Tibial artery (tissue), 4 donors: ENCODE measurements around the gene ETFDH.
A peak's percentile ranks its signal among the peaks of the same experiment; 100 is the strongest.
"Not testable (repeated sequence)": the region's sequence is repeated elsewhere in the genome, so short reads cannot be mapped to it uniquely, and the experiment has no call there.

Experiments
- DNase-seq, 2 donors: peaks; one replicate each; pipeline ENCODE4 v3.0.0-alpha.2; 2019
- H3K27ac ChIP-seq, 2 donors: fragments of 200-600 bp; sonication (generic) in 1 of 2; 1 replicate in 1 of 2; 2 replicates in 1 of 2; pipeline ENCODE4 v1.5.1; 2018 to 2019; ENCODE audit warnings: mild to moderate bottlenecking in 1 of 2
- H3K27me3 ChIP-seq, 2 donors: fragments of 200-600 bp; sonication (generic) in 1 of 2; one replicate each; pipeline versions ENCODE4 v1.5.1 to v1.6.0; 2016 to 2019
- H3K36me3 ChIP-seq, 3 donors: fragments of 200-600 bp; sonication (generic) in 2 of 3; one replicate each; pipeline ENCODE4 v1.5.1; 2016 to 2019; ENCODE audit warnings: mild to moderate bottlenecking in 2 of 3
- H3K4me1 ChIP-seq, 4 donors: fragments of 200-600 bp; sonication (generic) in 2 of 4; 1 replicate in 3 of 4; 2 replicates in 1 of 4; pipeline ENCODE4 v1.5.1; 2016 to 2019
- H3K4me3 ChIP-seq, 2 donors: fragments of 200-600 bp; sonication (generic) in 1 of 2; 1 replicate in 1 of 2; 2 replicates in 1 of 2; pipeline ENCODE4 v1.5.1; 2018 to 2019; ENCODE audit warnings: mild to moderate bottlenecking in 2 of 2
- H3K9me3 ChIP-seq, 3 donors: fragments of 200-600 bp; sonication (generic) in 1 of 3; one replicate each; pipeline ENCODE4 v1.5.1; 2016 to 2019
- intact Hi-C: fragments of 100-400 bp; cut with DNase I; formaldehyde crosslinking; loops from one replicate; pipeline ENCODE4 v1.15.0; 2023; ENCODE audit warnings: low total_unique reads
- TF ChIP-seq, protein P1 (sequence below), 2 experiments: fragments of 200-600 bp in 1 of 2; fragments of 450-650 bp in 1 of 2; IDR thresholded peaks; one replicate each; pipeline ENCODE4 v1.5.1; 2017 to 2019; ENCODE audit warnings: antibody characterized with exemption in 2 of 2, mild to moderate bottlenecking in 1 of 2, moderate library complexity in 1 of 2

The ETFDH gene

DNA sequence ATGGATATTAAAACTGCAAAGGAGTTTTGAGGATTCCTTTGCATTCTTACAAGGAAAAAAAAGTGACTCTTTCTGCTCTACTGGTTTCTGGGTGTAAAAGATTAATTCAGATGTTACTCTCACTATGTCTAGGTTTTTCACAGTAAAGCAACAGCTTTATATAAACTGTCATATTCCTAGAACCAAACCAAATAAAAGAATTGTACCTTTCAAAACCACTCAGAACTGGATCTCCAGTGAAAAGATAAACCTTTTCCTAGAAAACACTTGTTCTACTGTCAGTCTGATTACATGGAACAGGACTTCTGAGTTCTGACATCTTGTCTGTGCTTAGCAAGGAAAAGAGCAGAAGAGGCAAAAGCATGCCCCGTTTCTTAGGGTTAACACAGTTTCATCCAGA lies 56.1 kb downstream of the ETFDH start:
- Histone ChIP-seq H3K4me1 (peaks cover 0 to 12% (median 0%) of the 10 kb centered on the region in 4 donors), H3K27ac (no peak overlapping the region), H3K27me3 (no peaks in the 10 kb centered on the region), H3K36me3 (no peaks in the 10 kb centered on the region), H3K4me3 (no peak overlapping the region), H3K9me3 (no peaks in the 10 kb centered on the region)
- intact Hi-C loops: loop anchor here (10.0 kb wide), 1 partner anchor 717 kb away; no protein-coding TSS in a partner anchor
- TF ChIP-seq, protein P1, sequence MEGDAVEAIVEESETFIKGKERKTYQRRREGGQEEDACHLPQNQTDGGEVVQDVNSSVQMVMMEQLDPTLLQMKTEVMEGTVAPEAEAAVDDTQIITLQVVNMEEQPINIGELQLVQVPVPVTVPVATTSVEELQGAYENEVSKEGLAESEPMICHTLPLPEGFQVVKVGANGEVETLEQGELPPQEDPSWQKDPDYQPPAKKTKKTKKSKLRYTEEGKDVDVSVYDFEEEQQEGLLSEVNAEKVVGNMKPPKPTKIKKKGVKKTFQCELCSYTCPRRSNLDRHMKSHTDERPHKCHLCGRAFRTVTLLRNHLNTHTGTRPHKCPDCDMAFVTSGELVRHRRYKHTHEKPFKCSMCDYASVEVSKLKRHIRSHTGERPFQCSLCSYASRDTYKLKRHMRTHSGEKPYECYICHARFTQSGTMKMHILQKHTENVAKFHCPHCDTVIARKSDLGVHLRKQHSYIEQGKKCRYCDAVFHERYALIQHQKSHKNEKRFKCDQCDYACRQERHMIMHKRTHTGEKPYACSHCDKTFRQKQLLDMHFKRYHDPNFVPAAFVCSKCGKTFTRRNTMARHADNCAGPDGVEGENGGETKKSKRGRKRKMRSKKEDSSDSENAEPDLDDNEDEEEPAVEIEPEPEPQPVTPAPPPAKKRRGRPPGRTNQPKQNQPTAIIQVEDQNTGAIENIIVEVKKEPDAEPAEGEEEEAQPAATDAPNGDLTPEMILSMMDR (IDR thresholded peaks at IDR 0.05): no peak
- DNase-seq: no peak

DNA sequence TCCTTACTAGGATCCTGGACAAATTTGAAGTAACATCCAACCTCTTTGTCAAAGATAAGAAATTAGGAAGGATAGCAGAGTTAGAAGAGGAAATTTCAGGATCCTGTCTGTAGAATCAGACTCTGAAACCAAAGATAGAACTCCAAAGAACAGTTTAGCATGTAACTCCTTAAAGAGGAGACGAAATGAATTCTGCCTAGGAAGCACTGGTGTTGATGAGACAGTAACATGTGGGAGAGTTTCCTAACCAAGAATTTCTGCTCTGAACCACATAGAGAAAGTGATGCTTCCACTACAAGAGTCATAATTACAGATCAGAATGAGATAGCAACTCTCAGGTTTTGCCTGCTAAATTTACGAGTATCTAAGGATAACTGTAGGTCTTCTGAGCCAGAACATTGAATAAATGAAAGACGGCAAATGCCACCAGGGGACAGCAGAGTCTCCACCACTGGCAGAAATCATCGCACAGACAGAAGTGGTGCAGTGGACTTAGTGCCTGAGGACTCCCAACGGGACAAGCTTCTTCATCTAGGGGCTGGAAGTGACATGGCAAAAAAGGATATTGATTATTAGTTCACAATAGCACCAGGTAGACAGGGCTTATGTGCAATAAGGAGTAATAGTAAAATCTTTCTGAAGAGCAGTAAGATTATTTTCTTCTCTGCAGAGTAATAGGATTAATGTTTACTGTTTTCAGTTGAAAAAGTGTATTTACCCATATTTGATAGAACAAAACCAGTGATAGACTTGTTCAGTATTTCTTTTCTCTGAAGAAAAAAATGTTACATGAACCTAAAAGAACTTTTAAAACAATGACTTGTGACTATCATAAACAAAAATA lies 57.8 kb downstream of the ETFDH start:
- H3K27ac ChIP-seq: no peak overlapping the region
- no peak overlapping the region for H3K4me3 ChIP-seq
- peak; percentile 58 to 73 for DNase-seq
- H3K27me3 ChIP-seq: no peaks in the 10 kb centered on the region
- H3K9me3 ChIP-seq: no peaks in the 10 kb centered on the region
- H3K36me3 ChIP-seq: no peaks in the 10 kb centered on the region
- TF ChIP-seq, protein P1 (IDR thresholded peaks at IDR 0.05): peak; percentile 96
- peaks cover 0 to 6% (median 0%) of the 10 kb centered on the region in 4 donors for H3K4me1 ChIP-seq
- intact Hi-C loops: loop anchor here (2.0 to 10.0 kb wide), 3 partner anchors 123 to 715 kb away; no protein-coding TSS in a partner anchor

DNA sequence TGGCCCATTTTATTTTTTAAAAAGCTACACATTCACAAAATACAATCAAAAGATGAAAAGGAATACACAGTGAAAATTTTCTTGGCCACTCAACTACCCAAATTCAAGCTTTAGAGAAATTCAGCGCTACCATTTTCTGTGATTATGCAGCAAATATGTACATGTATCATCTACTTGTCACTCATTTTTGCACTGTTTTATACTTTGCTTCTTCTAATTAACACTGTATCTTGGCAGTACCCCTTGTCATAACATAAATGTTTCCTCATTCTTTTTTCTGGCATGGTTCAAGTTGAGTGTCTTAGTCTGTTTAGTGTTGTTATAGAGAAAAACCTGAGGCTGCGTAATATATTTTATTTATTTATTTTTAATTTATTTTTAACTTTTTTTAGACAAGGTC lies 66.8 kb downstream of the ETFDH start:
- DNase-seq: no peak
- intact Hi-C loops: loop anchor here (10.0 kb wide), 1 partner anchor 436 kb away; no protein-coding TSS in a partner anchor
- H3K9me3 ChIP-seq: no peaks in the 10 kb centered on the region
- H3K36me3 ChIP-seq: no peaks in the 10 kb centered on the region
- no peak overlapping the region for H3K27ac ChIP-seq
- H3K4me1 ChIP-seq: no peaks in the 10 kb centered on the region
- TF ChIP-seq, protein P1 (IDR thresholded peaks at IDR 0.05): no peak
- no peak overlapping the region for H3K4me3 ChIP-seq
- no peaks in the 10 kb centered on the region for H3K27me3 ChIP-seq

DNA sequence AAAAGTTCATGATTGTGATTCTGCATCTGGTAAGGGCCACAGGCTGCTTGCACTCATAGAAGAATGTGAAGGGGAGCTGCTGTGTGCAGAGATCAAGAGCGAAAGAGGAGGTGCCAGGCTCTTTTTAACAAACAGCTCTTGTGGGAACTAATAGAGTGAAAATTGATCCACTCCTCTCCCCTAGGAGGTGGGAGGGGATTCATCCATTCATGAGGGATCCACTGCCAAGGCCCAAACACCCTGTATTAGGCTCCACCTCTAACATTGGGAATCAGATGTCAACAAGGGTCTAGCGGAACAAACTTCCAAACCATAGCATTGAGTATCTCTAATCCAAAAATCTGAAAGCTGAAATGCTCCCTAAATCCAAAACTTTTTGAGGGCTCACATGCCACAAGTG lies 67.5 kb downstream of the ETFDH start:
- intact Hi-C loops: loop anchor here (10.0 kb wide), 1 partner anchor 435 kb away; no protein-coding TSS in a partner anchor
- no peak overlapping the region for H3K4me3 ChIP-seq
- H3K9me3 ChIP-seq: no peaks in the 10 kb centered on the region

DNA sequence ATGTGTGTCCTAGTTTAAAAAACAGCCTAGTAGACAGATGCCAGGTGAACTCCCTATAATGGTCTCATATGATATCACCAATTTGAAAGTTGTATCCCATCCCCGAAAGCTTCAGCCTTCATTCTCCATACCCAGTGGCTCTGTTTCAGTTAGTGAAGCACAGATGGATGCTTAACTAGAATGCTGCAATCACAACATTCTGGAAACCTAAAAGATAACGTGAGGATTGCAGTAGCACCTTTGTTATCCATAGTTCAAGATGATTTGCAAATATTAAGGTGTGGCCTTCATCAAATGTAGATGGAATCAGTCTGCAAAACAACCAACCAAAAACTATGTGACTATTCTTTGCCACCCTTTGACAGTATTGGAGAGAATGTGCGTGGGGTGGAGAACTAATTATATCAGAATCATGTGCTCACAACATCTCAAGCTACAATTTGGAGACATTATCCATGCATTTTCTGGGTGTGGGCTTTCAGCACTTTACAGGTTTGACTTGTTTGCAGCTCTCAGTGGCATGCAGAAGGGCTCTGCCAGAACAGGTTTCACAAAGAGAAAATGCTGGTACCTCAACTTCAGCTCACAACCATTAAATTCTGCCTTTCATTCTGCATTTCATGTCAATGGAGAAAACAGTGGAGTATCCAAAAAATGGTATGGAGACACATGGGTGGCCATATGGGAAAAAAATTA lies 69.4 kb downstream of the ETFDH start:
- intact Hi-C loops: no loop called here
- DNase-seq: no peak

More for the DNA sequence above, 67.5 kb downstream of the ETFDH start:
- no peak for DNase-seq
- Histone ChIP-seq H3K36me3 (no peaks in the 10 kb centered on the region), H3K27me3 (no peaks in the 10 kb centered on the region), H3K27ac (no peak overlapping the region), H3K4me1 (no peaks in the 10 kb centered on the region)
- TF ChIP-seq, protein P1 (IDR thresholded peaks at IDR 0.05): no peak

DNA sequence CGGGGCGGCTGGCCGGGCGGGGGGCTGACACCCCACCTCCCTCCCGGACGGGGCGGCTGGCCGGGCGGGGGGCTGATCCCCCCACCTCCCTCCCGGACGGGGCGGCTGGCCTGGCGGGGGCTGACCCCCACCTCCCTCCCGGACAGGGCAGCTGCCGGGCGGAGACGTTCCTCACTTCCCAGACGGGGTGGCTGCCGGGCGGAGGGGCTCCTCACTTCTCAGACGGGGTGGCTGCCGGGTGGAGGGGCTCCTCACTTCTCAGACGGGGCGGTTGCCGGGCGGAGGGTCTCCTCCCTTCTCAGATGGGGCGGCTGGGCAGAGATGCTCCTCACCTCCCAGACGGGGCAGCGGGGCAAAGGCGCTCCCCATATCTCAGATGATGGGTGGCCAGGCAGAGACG lies 74.4 kb downstream of the ETFDH start:
- H3K9me3 ChIP-seq, DNase-seq, H3K36me3 ChIP-seq, H3K4me3 ChIP-seq, H3K27me3 ChIP-seq, intact Hi-C loops, H3K4me1 ChIP-seq, H3K27ac ChIP-seq: not testable (repeated sequence)

More for the DNA sequence above, 69.4 kb downstream of the ETFDH start:
- Histone ChIP-seq H3K36me3 (no peaks in the 10 kb centered on the region), H3K27ac (no peak overlapping the region), H3K9me3 (no peaks in the 10 kb centered on the region), H3K27me3 (no peaks in the 10 kb centered on the region), H3K4me3 (no peak overlapping the region), H3K4me1 (no peaks in the 10 kb centered on the region)
- TF ChIP-seq, protein P1 (IDR thresholded peaks at IDR 0.05): no peak
